HG02970 (cell line): ENCODE measurements around the gene PHETA2.
"Not testable (repeated sequence)": the region's sequence is repeated elsewhere in the genome, so short reads cannot be mapped to it uniquely, and the experiment has no call there.

Source experiments
- ATAC-seq: cut with Tn5 transposase; IDR thresholded peaks from one replicate; pipeline ENCODE4 v1.9.1; 2021; ENCODE audit warnings: mild to moderate bottlenecking, moderate library complexity, moderate number of reproducible peaks; ENCODE audit not compliant: unreplicated experiment, low FRiP score

The PHETA2 gene

DNA sequence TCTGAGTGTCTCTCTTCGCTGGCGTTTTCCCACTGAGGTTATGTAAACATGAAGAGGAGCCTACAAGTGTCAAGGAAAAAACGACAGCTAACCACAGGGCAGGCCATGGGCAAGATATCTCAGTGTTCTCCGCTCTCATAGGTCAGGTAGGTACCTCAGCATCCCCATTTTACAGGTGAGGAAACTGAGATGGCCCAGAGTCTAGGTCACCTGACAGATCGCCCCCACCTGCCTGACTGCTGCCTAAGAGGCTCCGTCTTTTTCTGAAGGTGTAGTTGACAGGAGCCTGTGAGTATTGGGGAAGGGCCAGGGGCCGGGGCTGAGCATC lies 17.4 kb downstream of the PHETA2 start:
- no peak for ATAC-seq

DNA sequence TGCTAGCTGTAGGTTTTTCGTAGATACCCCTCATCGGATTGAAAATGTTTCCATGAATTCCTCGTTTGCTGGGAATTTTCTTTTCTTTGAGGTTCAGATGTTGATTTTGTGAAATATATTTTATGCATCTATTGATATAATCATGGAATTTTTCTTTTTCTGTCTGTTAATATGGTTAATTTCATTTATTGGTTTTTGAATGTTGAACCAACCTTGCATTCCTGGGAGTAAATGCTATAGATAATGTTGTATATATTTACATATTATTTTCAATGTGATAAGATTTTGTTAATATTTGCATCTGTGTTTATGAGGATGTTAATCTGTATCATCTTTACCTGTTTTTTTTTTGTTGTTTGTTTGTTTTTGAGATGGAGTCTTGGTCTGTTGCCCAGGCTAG lies 27.2 kb downstream of the PHETA2 start:
- no peak for ATAC-seq

DNA sequence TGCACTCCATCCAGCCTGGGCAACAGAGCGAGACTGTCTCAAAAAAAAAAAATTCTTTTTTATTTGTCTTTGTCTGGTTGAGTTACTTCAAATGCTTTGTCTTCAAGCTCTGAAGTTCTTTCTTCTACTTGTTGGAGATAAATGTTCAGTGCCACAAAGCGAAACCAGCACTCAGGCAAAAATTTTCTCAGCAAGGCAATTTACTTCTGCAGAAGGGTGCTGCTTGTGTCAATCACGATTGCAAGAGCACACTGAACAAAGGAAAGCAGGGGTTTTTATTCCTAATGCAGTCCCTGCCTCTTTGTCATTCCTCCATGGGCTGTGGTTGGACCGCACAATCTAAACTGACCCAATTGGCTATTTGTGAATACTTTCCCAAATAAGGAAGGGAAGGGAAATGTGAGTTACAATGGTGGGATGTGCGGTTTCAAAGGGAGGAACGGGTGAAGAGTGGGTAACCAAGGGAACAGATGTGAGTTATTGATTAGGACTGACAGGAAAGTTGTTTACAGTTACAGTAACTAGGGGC lies 30.3 kb downstream of the PHETA2 start:
- ATAC-seq, result not testable (repeated sequence)

DNA sequence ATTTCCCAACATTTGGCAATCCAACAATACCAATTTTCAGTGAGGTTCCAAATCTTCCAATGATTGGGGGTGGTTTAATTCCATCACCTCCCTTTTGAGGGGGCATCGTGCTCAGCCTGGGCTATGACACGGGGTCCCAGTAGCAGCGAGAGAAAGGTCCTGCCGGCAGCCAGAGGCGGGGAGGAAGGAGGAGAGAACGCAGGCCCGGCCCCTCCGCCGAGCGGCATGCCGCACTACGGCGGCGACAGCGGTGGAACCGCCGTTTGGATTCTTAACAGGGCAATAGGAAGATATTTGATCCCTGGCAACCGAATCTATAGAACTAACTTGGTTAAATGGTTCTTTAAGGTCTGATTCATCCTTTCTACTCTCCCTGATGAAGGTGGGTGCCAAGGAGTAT lies 34.8 kb downstream of the PHETA2 start:
- ATAC-seq, result no peak

DNA sequence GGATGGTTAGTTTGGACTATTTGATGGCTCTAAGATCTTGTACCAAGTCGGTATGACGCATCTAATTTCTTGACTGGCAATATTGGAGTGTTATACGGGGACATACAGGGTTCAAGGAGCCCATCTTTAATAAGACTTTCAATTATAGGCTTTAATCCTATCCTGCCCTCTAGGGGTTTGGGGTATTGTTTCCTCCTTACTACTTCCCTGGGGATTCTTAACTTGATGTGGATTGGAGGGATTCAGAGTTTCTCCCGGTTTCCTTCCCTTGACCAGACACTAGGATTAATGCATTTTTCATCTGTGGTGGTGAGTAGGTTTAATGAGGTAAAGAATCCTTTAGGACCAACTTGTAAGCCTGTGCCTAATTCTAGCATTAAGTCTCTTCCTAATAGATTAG lies 37.8 kb downstream of the PHETA2 start:
- no peak for ATAC-seq

DNA sequence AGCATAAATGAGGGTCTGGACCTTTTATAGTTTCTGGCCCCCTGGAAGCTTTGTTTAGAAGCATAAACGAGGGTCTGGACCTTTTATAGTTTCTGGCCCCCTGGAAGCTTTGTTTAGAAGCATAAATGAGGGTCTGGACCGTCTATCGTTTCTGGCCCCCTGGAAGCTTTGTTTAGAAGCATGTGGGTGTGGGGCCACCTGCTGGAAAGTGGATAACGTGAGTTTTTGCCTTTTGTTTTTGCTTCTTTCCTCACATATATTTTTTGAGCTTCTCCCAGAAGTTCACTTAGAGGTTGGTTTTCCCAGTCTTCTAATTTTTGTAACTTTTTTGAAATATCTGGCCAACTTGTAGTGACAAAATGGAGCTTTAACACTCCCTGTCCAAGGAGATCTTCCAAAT lies 38.7 kb downstream of the PHETA2 start:
- not testable (repeated sequence) for ATAC-seq

DNA sequence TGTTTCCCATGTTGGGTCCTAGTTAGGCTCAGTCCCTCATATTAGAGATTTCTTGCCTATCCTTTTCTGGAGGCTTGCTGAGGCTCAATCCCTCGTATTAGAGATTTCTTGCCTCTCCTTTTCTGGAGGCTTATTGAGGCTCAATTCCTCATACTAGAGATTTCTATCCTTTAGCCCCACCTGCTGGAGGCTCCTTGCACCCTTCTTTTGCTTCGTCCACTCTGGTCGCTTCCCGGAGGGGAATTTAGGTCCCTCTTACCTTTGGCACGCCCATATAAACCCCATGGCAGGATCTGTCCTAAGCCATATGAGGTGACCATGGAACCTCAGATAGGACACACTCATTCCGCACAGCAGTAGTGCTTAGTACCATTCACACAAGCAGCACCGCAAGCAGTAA lies 40.7 kb downstream of the PHETA2 start:
- no peak for ATAC-seq

DNA sequence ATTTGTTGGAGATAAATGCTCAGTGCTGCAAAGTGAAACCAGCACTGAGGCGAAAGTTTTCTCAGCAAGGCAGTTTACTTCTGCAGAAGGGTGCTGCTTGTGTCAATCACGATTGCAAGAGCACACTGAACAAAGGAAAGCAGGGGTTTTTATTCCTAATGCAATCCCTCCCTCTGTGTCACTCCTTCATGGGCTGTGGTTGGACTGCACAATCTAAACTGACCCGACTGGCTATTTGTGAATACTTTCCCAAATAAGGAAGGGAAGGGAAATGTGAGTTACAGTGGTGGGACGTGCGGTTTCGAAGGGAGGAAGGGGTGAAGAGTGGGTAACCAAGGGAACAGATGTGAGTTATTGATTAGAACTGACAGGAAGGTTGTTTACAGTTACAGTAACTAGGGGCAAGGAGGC lies 41.4 kb downstream of the PHETA2 start:
- not testable (repeated sequence) for ATAC-seq

DNA sequence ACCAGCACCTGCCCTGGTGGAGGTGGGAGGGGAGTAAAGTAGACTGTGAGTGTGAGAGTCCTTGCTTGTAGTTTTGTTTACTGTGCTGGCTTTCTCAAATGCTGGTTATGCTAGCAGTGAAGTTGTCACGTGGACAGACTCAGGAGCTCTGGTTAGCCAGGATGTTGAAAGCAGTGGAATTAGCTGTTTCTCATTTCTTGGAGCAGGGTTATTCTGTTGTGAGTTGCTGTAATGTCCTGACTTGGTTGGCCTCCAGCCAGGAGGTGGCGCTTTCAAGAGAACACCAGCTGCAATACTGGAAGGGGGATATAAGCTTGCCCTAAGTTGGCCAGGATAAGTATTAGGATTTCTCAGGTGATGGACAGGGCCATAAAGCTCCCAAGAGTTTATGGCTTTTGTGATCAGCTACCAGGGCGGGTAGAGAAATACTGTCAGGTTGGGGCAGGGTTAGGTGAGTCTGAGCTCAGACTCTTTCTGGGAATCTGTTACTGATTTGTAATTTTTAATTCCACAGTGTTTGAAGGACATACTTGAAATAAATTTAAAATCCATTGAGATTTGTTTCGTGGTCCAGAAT lies 42.9 kb downstream of the PHETA2 start:
- no peak for ATAC-seq

DNA sequence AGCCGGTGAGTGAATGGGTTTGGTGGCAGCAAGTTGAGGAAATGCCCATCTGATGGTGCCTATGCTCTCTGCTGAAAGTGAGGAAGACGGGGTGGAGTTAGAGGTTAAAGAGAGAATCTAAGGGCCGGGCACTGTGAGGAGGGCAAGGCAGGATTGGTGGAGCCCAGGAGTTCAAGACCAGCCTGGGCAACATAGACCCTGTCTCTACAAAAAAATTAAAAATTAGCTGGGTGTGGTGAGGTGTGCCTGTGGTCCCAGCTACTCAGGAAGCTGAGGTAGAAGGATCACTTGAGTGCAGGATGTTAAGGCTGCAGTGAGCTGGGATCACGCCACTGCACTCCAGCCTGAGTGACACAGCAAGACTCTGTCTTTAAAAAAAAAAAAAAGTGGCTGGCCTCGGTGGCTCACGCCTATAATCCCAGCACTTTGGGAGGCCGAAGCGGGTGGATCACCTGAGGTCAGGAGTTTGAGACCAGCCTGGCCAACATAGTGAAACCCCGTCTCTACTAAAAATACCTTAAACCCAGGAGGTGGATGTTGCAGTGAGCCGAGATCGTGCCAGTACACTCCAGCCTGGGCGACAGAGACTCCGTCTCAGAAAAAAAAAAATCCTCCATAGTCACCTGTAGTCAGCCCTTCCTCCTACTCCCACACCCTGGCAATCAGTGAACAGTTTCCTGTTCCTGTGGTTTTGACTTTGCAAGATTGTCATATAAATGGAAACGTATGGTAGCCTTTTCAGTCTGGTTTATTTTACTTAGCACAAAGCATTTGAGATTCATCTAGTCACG lies 46.4 kb downstream of the PHETA2 start:
- not testable (repeated sequence) for ATAC-seq

DNA sequence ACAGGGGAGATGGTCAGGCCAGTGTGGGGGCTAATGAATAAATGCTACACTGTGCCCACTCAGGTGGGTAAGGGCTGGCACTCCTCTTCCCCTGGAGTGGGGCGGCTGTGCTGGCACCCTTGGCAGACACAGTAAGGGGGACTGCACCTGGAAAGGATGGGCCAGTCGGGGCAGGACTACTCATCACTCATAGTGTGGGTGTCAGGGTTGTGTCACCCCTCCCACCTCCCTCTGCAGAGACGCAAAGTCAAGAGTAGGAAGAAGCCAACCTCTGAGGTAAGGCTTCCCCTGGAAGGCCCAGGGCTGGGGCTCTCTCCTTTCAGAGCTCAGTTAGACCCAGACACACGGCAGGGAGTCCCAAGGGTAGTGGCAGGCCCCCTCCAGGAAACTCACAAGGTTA lies 49.5 kb downstream of the PHETA2 start:
- not testable (repeated sequence) for ATAC-seq

DNA sequence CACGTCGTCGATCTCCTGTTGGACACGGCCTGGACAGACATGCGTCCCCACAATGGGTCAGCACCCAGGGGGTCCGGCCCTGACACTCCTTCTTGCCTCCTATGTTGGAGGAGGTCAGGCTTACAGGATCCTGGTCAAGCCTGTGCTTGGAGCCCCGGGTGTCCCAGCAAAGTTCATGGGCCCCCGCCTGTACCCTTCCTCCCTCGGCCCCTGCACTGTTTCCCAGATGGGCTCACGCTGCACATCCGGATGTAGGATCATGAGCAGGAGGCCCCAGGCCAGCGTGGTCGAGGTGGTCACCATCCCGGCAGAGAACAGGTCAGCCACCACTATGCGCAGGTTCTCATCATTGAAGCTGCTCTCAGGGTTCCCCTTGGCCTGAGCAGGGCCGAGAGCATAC lies 53.6 kb downstream of the PHETA2 start:
- ATAC-seq, result no peak

DNA sequence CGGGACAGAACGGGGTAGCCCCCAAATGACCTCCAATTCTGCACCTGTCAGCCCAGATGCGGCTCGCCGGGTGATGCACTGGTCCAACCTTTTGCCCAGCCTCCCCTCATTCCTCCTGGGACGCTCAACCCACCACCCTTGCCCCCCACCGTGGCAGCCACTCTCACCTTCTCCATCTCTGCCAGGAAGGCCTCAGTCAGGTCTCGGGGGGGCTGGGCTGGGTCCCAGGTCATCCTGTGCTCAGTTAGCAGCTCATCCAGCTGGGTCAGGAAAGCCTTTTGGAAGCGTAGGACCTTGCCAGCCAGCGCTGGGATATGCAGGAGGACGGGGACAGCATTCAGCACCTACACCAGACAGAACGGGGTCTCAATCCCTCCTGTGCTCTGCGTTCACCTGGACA lies 54.0 kb downstream of the PHETA2 start:
- ATAC-seq, result not testable (repeated sequence)
